K562 (cell line): ENCODE results near the gene CCM2. TPM values are rescaled to one million over a fixed set of nuclear protein-coding genes. Genes with fewer than 3 reads are reported as not detected.

Source experiments
- ATAC-seq: fragments of 200-7000 bp; cut with Tn5 transposase; 3 replicates; pipeline ENCODE4 v1.9.1; 2020; ENCODE audit warnings: moderate library complexity
- BruUV-seq: library from RNA; stranded (reverse); fragments of 400-500 nt; replicated peaks from 2 replicates; lab custom pipeline; 2021; lab: Mats Ljungman, UMichigan
- CTCF ChIA-PET: fragments of 300-600 bp; formaldehyde crosslinking; extraction: SDS; loops from one replicate; lab custom pipeline; 2021; ENCODE audit warnings: low intra/inter-chr PET ratio; lab: Yijun Ruan, JAX
- POLR2A ChIA-PET: fragments of 300-600, 350-650 bp; sonication (Branson Sonifier 250); formaldehyde crosslinking; extraction: SDS; loops from one replicate; lab custom pipeline; 2021; ENCODE audit warnings: antibody characterized with exemption, inconsistent platforms; lab: Yijun Ruan, JAX
- DNase-seq, 4 experiments: peaks; one replicate each; pipeline versions ENCODE4 v3.0.0 to v3.0.0-alpha.2; 2011 to 2018; ENCODE audit warnings: low spot score in 3 of 4, mixed read lengths in 3 of 4; ENCODE audit errors: extremely low read depth in 1 of 4
- FAIRE-seq: peaks from 2 replicates; lab custom pipeline; 2011; peaks lifted over from hg19 to GRCh38; lab: Jason Lieb, UNC
- H2AFZ ChIP-seq: 2 replicates; pipeline ENCODE4 v1.6.0; 2011; ENCODE audit warnings: low read depth, low read length, control low read depth, inconsistent platforms
- H3K27ac ChIP-seq: fragments of 200-600 bp; 3 replicates; pipeline ENCODE4 v1.8.0; 2011; ENCODE audit warnings: low read depth, mild to moderate bottlenecking, control low read depth, inconsistent platforms, low read length, moderate library complexity, mixed read lengths; ENCODE audit errors: extremely low read depth
- H3K27me3 ChIP-seq, 2 experiments: fragments of 300-600 bp in 1 of 2; 2 replicates in 1 of 2; 3 replicates in 1 of 2; pipeline versions ENCODE4 v1.6.0 to v1.8.0; 2011; ENCODE audit warnings: inconsistent platforms in 2 of 2, low read length in 2 of 2, mild to moderate bottlenecking in 1 of 2, mixed read lengths in 1 of 2, moderate library complexity in 1 of 2; ENCODE audit not compliant: control insufficient read depth in 2 of 2, insufficient read depth in 2 of 2
- H3K36me3 ChIP-seq: fragments of 300-600 bp; 3 replicates; pipeline ENCODE4 v1.8.0; 2011; ENCODE audit warnings: mild to moderate bottlenecking, low read length, inconsistent platforms; ENCODE audit not compliant: control insufficient read depth, insufficient read depth
- H3K4me1 ChIP-seq, 2 experiments: fragments of 200-600 bp in 1 of 2; replicated peaks in 1 of 2; 2 replicates in 1 of 2; 3 replicates in 1 of 2; pipeline versions ENCODE4 v1.5.1 to v1.8.0; 2011; ENCODE audit warnings: inconsistent platforms in 2 of 2, low read length in 2 of 2, mild to moderate bottlenecking in 1 of 2, mixed read lengths in 1 of 2, moderate library complexity in 1 of 2; ENCODE audit not compliant: control insufficient read depth in 2 of 2, insufficient read depth in 2 of 2
- H3K4me2 ChIP-seq: 2 replicates; pipeline ENCODE4 v1.6.1; 2011; ENCODE audit warnings: low read length, control low read depth, inconsistent platforms, mixed read lengths; ENCODE audit not compliant: insufficient read depth
- H3K4me3 ChIP-seq: fragments of 200-600 bp; sonication (generic), shearing (Covaris generic); 2 replicates; pipeline ENCODE4 v1.5.1; 2016; ENCODE audit warnings: control low read depth, inconsistent platforms
- H3K79me2 ChIP-seq: fragments of 200-600 bp; 3 replicates; pipeline ENCODE4 v1.8.0; 2011; ENCODE audit warnings: low read length, inconsistent platforms; ENCODE audit not compliant: control insufficient read depth, insufficient read depth
- H3K9ac ChIP-seq, 2 experiments: 2 replicates each; pipeline versions ENCODE4 v1.6.0 to v1.6.1; 2011; ENCODE audit warnings: low read depth in 2 of 2, low read length in 2 of 2, control low read depth in 1 of 2, inconsistent platforms in 1 of 2, mild to moderate bottlenecking in 1 of 2, mixed read lengths in 1 of 2; ENCODE audit not compliant: insufficient read depth in 1 of 2
- H3K9me1 ChIP-seq: one replicate; pipeline ENCODE4 v1.6.0; 2011; ENCODE audit warnings: inconsistent platforms, mild to moderate bottlenecking, low read length, moderate library complexity; ENCODE audit not compliant: control insufficient read depth, insufficient read depth
- H3K9me3 ChIP-seq: replicated peaks from 2 replicates; pipeline ENCODE4 v1.5.1; 2011; ENCODE audit warnings: low read depth, low read length, inconsistent platforms; ENCODE audit not compliant: control insufficient read depth, insufficient read depth
- H4K20me1 ChIP-seq: replicated peaks from 2 replicates; pipeline ENCODE4 v1.6.1; 2011; ENCODE audit warnings: low read length, inconsistent platforms, mixed read lengths; ENCODE audit not compliant: control insufficient read depth, insufficient read depth
- CBFA2T2 ChIP-seq: fragments of 450-650 bp; conservative IDR thresholded peaks from 2 replicates; pipeline ENCODE4 v1.6.1; 2017; ENCODE audit warnings: mild to moderate bottlenecking
- GATAD2B ChIP-seq: fragments of 450-650 bp; IDR thresholded peaks from 2 replicates; pipeline ENCODE4 v1.6.1; 2017; ENCODE audit warnings: mild to moderate bottlenecking, borderline replicate concordance
- HLTF ChIP-seq: fragments of 450-650 bp; IDR thresholded peaks from 2 replicates; pipeline ENCODE4 v1.6.1; 2016
- LARP7 ChIP-seq: fragments of 450-650 bp; IDR thresholded peaks from 2 replicates; pipeline ENCODE4 v1.6.1; 2016
- NCOA4 ChIP-seq: fragments of 450-650 bp; IDR thresholded peaks from 2 replicates; pipeline ENCODE4 v1.6.1; 2018; ENCODE audit warnings: mild to moderate bottlenecking; ENCODE audit not compliant: partially characterized antibody
- NRF1 ChIP-seq, 2 experiments: fragments of 450-650 bp; IDR thresholded peaks in 1 of 2; conservative IDR thresholded peaks in 1 of 2; 2 replicates each; pipeline ENCODE4 v1.6.1; 2014; ENCODE audit warnings: mild to moderate bottlenecking in 2 of 2
- POLR2AphosphoS2 ChIP-seq: IDR thresholded peaks from 2 replicates; pipeline ENCODE4 v1.6.1; 2012; ENCODE audit warnings: low read length, improper control_type of control experiment
- SMAD1 ChIP-seq: fragments of 150-350 bp; IDR thresholded peaks from 2 replicates; pipeline ENCODE4 v1.6.1; 2014; ENCODE audit warnings: low read length, low read depth; ENCODE audit not compliant: partially characterized antibody
- SMARCC2 ChIP-seq: fragments of 450-650 bp; IDR thresholded peaks from 2 replicates; pipeline ENCODE4 v1.6.1; 2017; ENCODE audit warnings: antibody characterized with exemption, moderate library complexity, mild to moderate bottlenecking, low read depth
- SREBF1 ChIP-seq: fragments of 150-350 bp; IDR thresholded peaks from 2 replicates; pipeline ENCODE4 v1.6.1; 2014; ENCODE audit warnings: antibody characterized with exemption, low read depth, low read length, borderline replicate concordance
- TCFL5 ChIP-seq: fragments of 250-450 bp; sonication (Bioruptor Pico); conservative IDR thresholded peaks from 2 replicates; pipeline ENCODE4 v1.6.1; 2021; ENCODE audit warnings: mild to moderate bottlenecking, moderate library complexity, matching md5 sums
- TEAD1 ChIP-seq, 2 experiments: fragments of 450-650 bp in 1 of 2; sonication (generic) in 1 of 2; formaldehyde crosslinking; IDR thresholded peaks; 2 replicates each; pipeline versions ENCODE4 v1.4.0 to v1.8.0; 2020 to 2022; ENCODE audit warnings: mild to moderate bottlenecking in 2 of 2, missing genetic modification reagents in 1 of 2
- TRIM24 ChIP-seq, 2 experiments: fragments of 450-650 bp; IDR thresholded peaks; 2 replicates each; pipeline ENCODE4 v1.6.1; 2016
- ZC3H4 ChIP-seq: sonication (generic); formaldehyde crosslinking; IDR thresholded peaks from 2 replicates; pipeline ENCODE4 v1.9.0; 2021; ENCODE audit warnings: missing genetic modification reagents, borderline replicate concordance
- ZFP1 ChIP-seq: fragments of 450-650 bp; formaldehyde crosslinking; IDR thresholded peaks from 2 replicates; pipeline ENCODE4 v1.4.0; 2020; ENCODE audit warnings: mild to moderate bottlenecking, mixed read lengths
- ZKSCAN1 ChIP-seq: fragments of 150-350 bp; IDR thresholded peaks from 2 replicates; pipeline ENCODE4 v1.6.1; 2016; ENCODE audit warnings: low read depth, low read length
- ZNF695 ChIP-seq: fragments of 450-650 bp; formaldehyde crosslinking; IDR thresholded peaks from 2 replicates; pipeline ENCODE4 v1.4.0; 2020; ENCODE audit warnings: mild to moderate bottlenecking, moderate library complexity
- ZNF77 ChIP-seq: fragments of 250-450 bp; sonication (Bioruptor Pico); IDR thresholded peaks from 2 replicates; pipeline ENCODE4 v1.5.0; 2020
- WGBS: fragments of 100-300 bp; shearing (Covaris generic); methylation state at CpG from one replicate; pipeline ENCODE4 v1.1.6; 2016; ENCODE audit warnings: low coverage, mixed read lengths; ENCODE audit not compliant: insufficient coverage; ENCODE audit errors: missing lambda C conversion rate; 5-methylcytosine and 5-hydroxymethylcytosine counted together
- in situ Hi-C: fragments of 300-500 bp; cut with MboI; formaldehyde crosslinking; loops from 4 replicates; pipeline ENCODE4 v1.15.0; 2018; ENCODE audit warnings: inconsistent platforms, mixed read lengths
- intact Hi-C: fragments of 100-400 bp; cut with micrococcal nuclease; formaldehyde crosslinking; loops from 2 replicates; pipeline ENCODE4 v1.14.2; 2022
- polyA plus RNA-seq, 8 experiments: library from polyadenylated mRNA; depleted of rRNA in 4 of 8; stranded (reverse) in 5 of 8; unstranded in 3 of 8; fragments of >200 nt; fragmentation: Nextera tagmentation in 2 of 8; fragmentation: Illumina TruSeq in 1 of 8; extraction: Ambion mirVana in 2 of 8; extraction: Trizol in 1 of 8; gene quantifications; 2 replicates each; pipeline versions ENCODE4 v1.2.1 to v1.2.3, GENCODE V29; 2011 to 2014; ENCODE audit warnings: inconsistent platforms in 1 of 8, missing spikeins in 1 of 8
- total RNA-seq, 7 experiments: library from RNA; depleted of rRNA in 6 of 7; stranded (reverse); fragments of >200 nt in 6 of 7; fragmentation: Illumina TruSeq in 2 of 7; extraction: Trizol in 2 of 7; gene quantifications; 2 replicates each; pipeline versions ENCODE4 v1.2.1 to v1.2.3, GENCODE V29; 2011 to 2021; ENCODE audit warnings: low replicate concordance in 1 of 7
- TF ChIP-seq, protein P1 (sequence below): fragments of 250-450 bp; sonication (Bioruptor Pico); IDR thresholded peaks from 2 replicates; pipeline ENCODE4 v1.8.0; 2022; ENCODE audit warnings: inconsistent platforms, mild to moderate bottlenecking, moderate library complexity, borderline replicate concordance
- TF ChIP-seq, protein P2 (sequence below): sonication (generic); formaldehyde crosslinking; IDR thresholded peaks from 2 replicates; pipeline ENCODE4 v1.8.0; 2022; ENCODE audit warnings: missing genetic modification reagents, mild to moderate bottlenecking, borderline replicate concordance
- TF ChIP-seq, protein P3 (sequence below): fragments of 250-450 bp; sonication (Bioruptor Pico); IDR thresholded peaks from 2 replicates; pipeline ENCODE4 v1.4.0; 2020

CCM2 gene
- total and polyA plus RNA-seq, 9 of the 15 experiments (the other 6 are each of a cell fraction or from before 2014, with no cell fraction given) = 0.41 to 38.6 (median 25.9) TPM

DNA sequence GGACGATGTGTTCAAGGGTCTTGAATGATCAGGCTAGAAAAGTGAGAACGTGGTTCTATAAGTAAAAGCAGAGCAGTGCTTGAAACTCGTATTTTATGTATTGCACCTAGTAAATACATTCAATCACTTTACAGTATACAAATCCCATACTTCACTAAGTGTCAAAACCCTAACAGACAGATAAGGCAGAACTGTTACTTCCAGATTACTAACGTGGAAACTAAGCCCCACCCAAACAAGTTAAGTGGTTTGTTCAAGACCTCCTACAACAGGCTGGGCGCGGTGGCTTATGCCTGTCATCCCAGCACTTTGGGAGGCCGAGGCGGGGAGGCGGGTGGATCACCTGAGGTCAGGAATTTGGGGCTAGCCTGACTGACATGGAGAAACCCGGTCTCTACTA, 12.0 kb upstream of the CCM2 start:
- H2AFZ ChIP-seq = no peak overlapping the region
- H3K4me3 ChIP-seq = peak overlapping the region; percentile 98
- H3K27ac ChIP-seq = peak overlapping the region; percentile 50; the same call in 2 of the 3 replicates
- H3K9ac ChIP-seq = peak overlapping the region in 1 of 2 experiments; percentile 99; a peak in 2 of 4 replicates
- peaks cover 18% of the 10 kb centered on the region for H4K20me1 ChIP-seq
- POLR2A ChIA-PET = interaction anchor here (7.4 kb wide), 1 partner anchor 15 kb away, joined by 141 read pairs; no protein-coding TSS in a partner anchor
- BruUV-seq = no TSS peak
- intact Hi-C loops = loop anchor here (5.0 kb wide), 3 partner anchors 106 to 141 kb away; partner anchors contain the start of genes H2AZ2 and TBRG4
- under 1% methylated on average over 10 of the region's 10 CpGs for WGBS
- peaks cover 34% of the 10 kb centered on the region for H3K36me3 ChIP-seq
- H3K79me2 ChIP-seq = peaks cover 47% of the 10 kb centered on the region
- in situ Hi-C loops = no loop called here
- FAIRE-seq (peak; percentile 58), DNase-seq (peak in 2 of 4 experiments; percentile 38 to 87), ATAC-seq (peak; percentile 51)
- CTCF ChIA-PET = no interaction called here
- H3K4me2 ChIP-seq = peak overlapping the region; percentile 100
- H3K9me3 ChIP-seq = no peaks in the 10 kb centered on the region
- no peaks in the 10 kb centered on the region for H3K9me1 ChIP-seq
- peaks cover 29 to 47% of the 10 kb centered on the region in 2 experiments for H3K4me1 ChIP-seq
- no peaks in the 10 kb centered on the region for H3K27me3 ChIP-seq
- TF ChIP-seq TEAD1 (CRISPR knock-in tag; IDR thresholded peaks at IDR 0.05) (0 out of 4 replicates have a peak, but pooled peaks of 1 of the 2 experiments have one; percentile 17), TRIM24 (IDR thresholded peaks at IDR 0.05) (peak; percentile 34 to 44; a peak in 2 of 4 replicates), SMARCC2 (no peak), SMAD1 (peak; percentile 40), SREBF1 (no peak), ZFP1 (CRISPR knock-in tag) (no peak), ZKSCAN1 (no peak), POLR2AphosphoS2 (no peak), ZC3H4 (CRISPR knock-in tag) (no peak), GATAD2B (peak; percentile 57; the same call in 1 of the 2 replicates), LARP7 (no peak), HLTF (no peak), ZNF695 (CRISPR knock-in tag) (no peak), NCOA4 (no peak), ZNF77 (CRISPR knock-in tag) (no peak), CBFA2T2 (peak; percentile 77), NRF1 (conservative IDR thresholded peaks at IDR 0.05 in 1 of 2, IDR thresholded peaks at IDR 0.05 in 1 of 2) (no peak), TCFL5 (CRISPR knock-in tag) (no peak)
- TF ChIP-seq, protein P1, sequence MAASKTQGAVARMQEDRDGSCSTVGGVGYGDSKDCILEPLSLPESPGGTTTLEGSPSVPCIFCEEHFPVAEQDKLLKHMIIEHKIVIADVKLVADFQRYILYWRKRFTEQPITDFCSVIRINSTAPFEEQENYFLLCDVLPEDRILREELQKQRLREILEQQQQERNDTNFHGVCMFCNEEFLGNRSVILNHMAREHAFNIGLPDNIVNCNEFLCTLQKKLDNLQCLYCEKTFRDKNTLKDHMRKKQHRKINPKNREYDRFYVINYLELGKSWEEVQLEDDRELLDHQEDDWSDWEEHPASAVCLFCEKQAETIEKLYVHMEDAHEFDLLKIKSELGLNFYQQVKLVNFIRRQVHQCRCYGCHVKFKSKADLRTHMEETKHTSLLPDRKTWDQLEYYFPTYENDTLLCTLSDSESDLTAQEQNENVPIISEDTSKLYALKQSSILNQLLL = no peak
- TF ChIP-seq, protein P2, sequence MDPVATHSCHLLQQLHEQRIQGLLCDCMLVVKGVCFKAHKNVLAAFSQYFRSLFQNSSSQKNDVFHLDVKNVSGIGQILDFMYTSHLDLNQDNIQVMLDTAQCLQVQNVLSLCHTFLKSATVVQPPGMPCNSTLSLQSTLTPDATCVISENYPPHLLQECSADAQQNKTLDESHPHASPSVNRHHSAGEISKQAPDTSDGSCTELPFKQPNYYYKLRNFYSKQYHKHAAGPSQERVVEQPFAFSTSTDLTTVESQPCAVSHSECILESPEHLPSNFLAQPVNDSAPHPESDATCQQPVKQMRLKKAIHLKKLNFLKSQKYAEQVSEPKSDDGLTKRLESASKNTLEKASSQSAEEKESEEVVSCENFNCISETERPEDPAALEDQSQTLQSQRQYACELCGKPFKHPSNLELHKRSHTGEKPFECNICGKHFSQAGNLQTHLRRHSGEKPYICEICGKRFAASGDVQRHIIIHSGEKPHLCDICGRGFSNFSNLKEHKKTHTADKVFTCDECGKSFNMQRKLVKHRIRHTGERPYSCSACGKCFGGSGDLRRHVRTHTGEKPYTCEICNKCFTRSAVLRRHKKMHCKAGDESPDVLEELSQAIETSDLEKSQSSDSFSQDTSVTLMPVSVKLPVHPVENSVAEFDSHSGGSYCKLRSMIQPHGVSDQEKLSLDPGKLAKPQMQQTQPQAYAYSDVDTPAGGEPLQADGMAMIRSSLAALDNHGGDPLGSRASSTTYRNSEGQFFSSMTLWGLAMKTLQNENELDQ (CRISPR knock-in tag) = no peak
- TF ChIP-seq, protein P3, sequence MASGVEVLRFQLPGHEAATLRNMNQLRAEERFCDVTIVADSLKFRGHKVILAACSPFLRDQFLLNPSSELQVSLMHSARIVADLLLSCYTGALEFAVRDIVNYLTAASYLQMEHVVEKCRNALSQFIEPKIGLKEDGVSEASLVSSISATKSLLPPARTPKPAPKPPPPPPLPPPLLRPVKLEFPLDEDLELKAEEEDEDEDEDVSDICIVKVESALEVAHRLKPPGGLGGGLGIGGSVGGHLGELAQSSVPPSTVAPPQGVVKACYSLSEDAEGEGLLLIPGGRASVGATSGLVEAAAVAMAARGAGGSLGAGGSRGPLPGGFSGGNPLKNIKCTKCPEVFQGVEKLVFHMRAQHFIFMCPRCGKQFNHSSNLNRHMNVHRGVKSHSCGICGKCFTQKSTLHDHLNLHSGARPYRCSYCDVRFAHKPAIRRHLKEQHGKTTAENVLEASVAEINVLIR (CRISPR knock-in tag) = no peak
